ENCODE data around the gene TMEM132C.

TMEM132C gene

DNA sequence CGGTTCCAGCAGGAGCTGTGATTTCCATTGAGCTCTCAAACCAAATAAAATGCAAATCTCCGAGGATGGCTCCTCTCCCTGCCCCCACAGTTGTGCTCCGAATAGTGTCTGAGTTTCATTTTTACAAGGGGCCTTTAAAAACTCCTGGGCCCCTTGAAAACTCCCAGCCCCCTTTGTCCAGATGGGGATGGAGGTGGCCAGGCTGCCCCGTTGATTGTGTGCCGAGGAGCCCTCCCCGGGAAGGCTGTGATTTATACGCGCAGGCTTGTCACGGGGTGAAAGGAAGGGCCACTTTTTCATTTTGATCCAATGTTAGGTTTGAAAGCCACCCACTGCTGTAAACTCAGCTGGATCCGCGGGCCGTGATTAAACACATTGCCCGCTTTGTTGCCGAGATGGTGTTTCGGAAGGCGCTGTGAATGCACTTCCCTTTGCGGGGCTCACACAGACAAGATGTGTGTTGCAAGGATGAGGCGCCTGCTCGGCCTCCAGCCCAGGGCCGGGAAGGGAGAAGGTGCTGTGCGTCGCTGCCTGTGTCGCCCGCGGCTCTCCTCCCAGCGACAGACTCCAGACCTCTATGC lies 98.8 kb downstream of the TMEM132C start:
- in situ Hi-C loops (cut with MboI; ENCODE audit: low sequenced_read_pairs, unreplicated experiment) = no loop called here
- DNase-seq (ENCODE audit: low spot score) = no peak
- no peak for TF ChIP-seq CTCF (IDR thresholded peaks at IDR 0.05; ENCODE audit: borderline replicate concordance, control extremely low read depth, extremely low read depth, insufficient read depth, missing control alignments)

DNA sequence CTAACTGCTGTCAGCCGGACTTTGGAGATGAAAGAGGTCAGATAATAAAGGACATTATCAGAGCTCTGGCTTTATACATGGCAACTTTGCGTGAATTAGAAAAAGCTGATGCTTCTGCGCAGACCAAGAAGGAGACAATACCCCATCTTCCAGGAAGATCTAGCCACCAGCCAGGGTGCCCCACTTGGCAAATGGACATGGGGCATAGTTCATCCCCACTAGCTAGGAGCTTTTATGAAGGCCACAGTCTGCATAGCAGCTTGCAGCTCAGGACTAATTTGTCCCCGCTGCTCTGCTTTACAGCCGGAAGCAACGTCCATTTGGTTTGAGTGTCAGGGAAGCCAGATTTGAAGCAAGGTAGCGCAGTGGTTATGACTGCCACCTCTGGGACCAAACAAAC lies 101.0 kb downstream of the TMEM132C start:
- TF ChIP-seq CTCF (IDR thresholded peaks at IDR 0.05; ENCODE audit: borderline replicate concordance, control extremely low read depth, extremely low read depth, insufficient read depth, missing control alignments) = no peak
- DNase-seq (ENCODE audit: low spot score) = no peak
- in situ Hi-C loops (cut with MboI; ENCODE audit: low sequenced_read_pairs, unreplicated experiment) = no loop called here

DNA sequence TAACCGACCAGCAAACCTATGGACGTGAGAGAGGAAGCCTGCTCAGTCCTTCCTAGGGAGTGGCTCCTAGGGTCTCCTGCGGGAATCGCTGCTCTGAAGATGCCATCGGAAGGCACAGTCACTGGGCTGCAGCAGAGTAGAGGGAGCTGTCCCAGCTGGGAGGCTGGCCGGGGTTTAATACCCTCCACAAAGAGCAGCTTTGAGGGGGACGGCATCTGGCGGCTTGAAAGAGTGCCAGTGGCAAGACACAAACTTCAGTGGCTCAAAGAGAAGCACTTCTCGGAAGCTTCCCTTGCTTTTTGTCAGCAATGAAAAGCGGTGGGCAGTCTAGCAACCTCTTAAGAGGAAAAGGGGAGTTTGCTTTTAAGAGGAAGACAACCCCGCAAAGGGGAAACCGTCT lies 114.6 kb downstream of the TMEM132C start:
- DNase-seq (ENCODE audit: low spot score) = no peak
- in situ Hi-C loops (cut with MboI; ENCODE audit: low sequenced_read_pairs, unreplicated experiment) = no loop called here
- TF ChIP-seq CTCF (IDR thresholded peaks at IDR 0.05; ENCODE audit: borderline replicate concordance, control extremely low read depth, extremely low read depth, insufficient read depth, missing control alignments) = no peak

DNA sequence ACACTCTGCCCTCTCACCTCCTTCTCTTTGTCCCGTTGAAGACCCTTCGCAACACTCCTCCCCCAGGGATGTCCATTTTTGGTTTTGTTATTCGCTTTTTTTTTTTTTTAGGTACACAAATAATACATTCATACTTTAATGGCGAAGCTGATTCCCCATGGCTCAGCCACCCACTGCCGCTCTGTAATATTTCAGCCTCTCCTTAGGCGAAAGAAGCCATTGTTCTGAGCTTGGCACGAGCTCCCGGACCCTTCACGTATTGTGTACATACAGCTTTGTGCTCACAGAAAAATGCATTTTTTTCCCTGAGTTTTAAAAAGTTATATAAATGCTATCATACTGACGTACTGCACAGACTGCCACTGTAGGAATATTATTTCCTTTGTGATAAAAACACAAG lies 115.0 kb downstream of the TMEM132C start:
- no peak for TF ChIP-seq CTCF (IDR thresholded peaks at IDR 0.05; ENCODE audit: borderline replicate concordance, control extremely low read depth, extremely low read depth, insufficient read depth, missing control alignments)
- DNase-seq (ENCODE audit: low spot score) = no peak
- in situ Hi-C loops (cut with MboI; ENCODE audit: low sequenced_read_pairs, unreplicated experiment) = no loop called here

GRCh38 chr12:128382946-128383345 lies 116.0 kb downstream of the TMEM132C start:
- in situ Hi-C loops (cut with MboI; ENCODE audit: low sequenced_read_pairs, unreplicated experiment) = no loop called here
- DNase-seq (ENCODE audit: low spot score) = no peak
- TF ChIP-seq CTCF (IDR thresholded peaks at IDR 0.05; ENCODE audit: borderline replicate concordance, control extremely low read depth, extremely low read depth, insufficient read depth, missing control alignments) = no peak

DNA sequence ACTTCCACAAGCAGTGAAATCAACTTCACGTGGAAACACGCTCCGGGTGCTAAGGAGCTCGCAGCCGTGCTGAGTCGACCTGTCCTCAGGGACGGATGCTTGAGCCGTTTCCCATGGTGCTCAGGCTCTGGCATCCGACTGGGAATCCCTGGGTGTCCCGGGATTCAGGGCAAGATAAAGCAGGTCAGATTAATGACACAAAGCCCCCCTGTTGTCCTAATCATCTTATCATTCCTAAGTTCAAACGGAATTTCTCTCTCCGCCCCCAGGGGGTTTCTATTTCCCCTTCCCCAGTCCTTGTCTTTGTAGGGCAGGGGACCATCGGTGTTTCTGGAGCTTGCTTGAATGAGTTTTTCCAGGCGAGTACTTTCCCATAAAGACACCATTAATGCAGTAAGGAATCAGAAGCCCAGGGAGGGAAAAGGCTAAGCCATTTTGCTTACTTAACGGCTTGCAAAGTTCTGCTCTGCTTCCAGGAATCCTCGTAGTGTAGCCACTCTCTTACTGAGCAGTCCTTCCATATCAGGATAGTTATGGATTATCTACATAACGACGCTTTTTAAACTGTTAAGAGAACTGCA lies 116.5 kb downstream of the TMEM132C start:
- no peak for TF ChIP-seq CTCF (IDR thresholded peaks at IDR 0.05; ENCODE audit: borderline replicate concordance, control extremely low read depth, extremely low read depth, insufficient read depth, missing control alignments)
- DNase-seq (ENCODE audit: low spot score) = no peak
- in situ Hi-C loops (cut with MboI; ENCODE audit: low sequenced_read_pairs, unreplicated experiment) = no loop called here

Data from GM13976 (cell line).